ENCODE measurements around the gene VARS1. TPM values are rescaled to one million over a fixed set of nuclear protein-coding genes. Genes with fewer than 3 reads are reported as not detected.
A peak's percentile ranks its signal among the peaks of the same experiment; 100 is the strongest.
"Not testable (repeated sequence)": the region's sequence is repeated elsewhere in the genome, so short reads cannot be mapped to it uniquely, and the experiment has no call there.

The VARS1 gene
- total RNA-seq, 1 experiment from 2014 or later, result 132 TPM

GRCh38 chr6:31827286-31828079 lies 31.9 kb upstream of the VARS1 start, which contains the start of gene HSPA1B:
HSPA1B (plus strand) TSS chr6:31827738; CDS start chr6:31827951, 213 bp downstream.
- intact Hi-C loops (cut with micrococcal nuclease; ENCODE audit: unreplicated experiment), result loop anchor here (1.0 to 5.0 kb wide), 4 partner anchors 21 to 160 kb away; partner anchors contain the start of genes CLIC1, CSNK2B, LSM2 and LY6G5B
- H3K27me3 Mint-ChIP-seq (ENCODE audit: insufficient read depth, unreplicated experiment), result no peaks in the 10 kb centered on the region
- H3K9me3 Mint-ChIP-seq (ENCODE audit: unreplicated experiment), result no peaks in the 10 kb centered on the region
- H3K4me1 Mint-ChIP-seq (ENCODE audit: low read depth, unreplicated experiment), result peaks cover 10% of the 10 kb centered on the region
- no peaks in the 10 kb centered on the region for H3K36me3 ChIP-seq (ENCODE audit: control insufficient read depth, insufficient read depth, low read length)
- POLR2A ChIA-PET, result interaction anchor here (0.6 to 3.4 kb wide), 33 partner anchors 10 to 1565 kb away, joined by 3 to 79 read pairs (median 4); partner anchors contain the start of genes ABHD16A, APOM, BAG6 and CFB
- TF ChIP-seq CTCF (IDR thresholded peaks at IDR 0.05; ENCODE audit: insufficient read depth in 1 of 2, low read depth in 1 of 2, low read length in 1 of 2, severe bottlenecking in 1 of 2, unreplicated experiment in 1 of 2), result no peak
- peak within 1 kb of the TSS; percentile 96 for H3K4me3 Mint-ChIP-seq (ENCODE audit: unreplicated experiment)
- no TSS peak for BruUV-seq (replicated peaks)
- peaks cover 37% of the 10 kb centered on the region for H3K36me3 Mint-ChIP-seq (ENCODE audit: insufficient read depth, unreplicated experiment)
- peak within 1 kb of the TSS; percentile 71 for H3K4me3 ChIP-seq (ENCODE audit: low read depth, low read length)
- CTCF ChIA-PET, result interaction anchor here (0.7 to 1.2 kb wide), 6 partner anchors 13 to 146 kb away, joined by 3 to 9 read pairs (median 4); partner anchors contain the start of genes LSM2 and LY6G5C
- peaks cover 39% of the 10 kb centered on the region for H3K4me1 ChIP-seq
- H3K27ac Mint-ChIP-seq (ENCODE audit: unreplicated experiment), result peak within 1 kb of the TSS; percentile 99
- no peaks in the 10 kb centered on the region for H3K27me3 ChIP-seq (replicated peaks; ENCODE audit: control insufficient read depth, insufficient read depth, low read length)
- DNase-seq, result peak; percentile 98 to 100
- H3K9me3 ChIP-seq, result no peaks in the 10 kb centered on the region

- Mint-ChIP-seq H3K4me3 (ENCODE audit: unreplicated experiment) (peak overlapping the region; percentile 96), H3K27me3 (ENCODE audit: insufficient read depth, unreplicated experiment) (no peaks in the 10 kb centered on the region), H3K9me3 (ENCODE audit: unreplicated experiment) (no peaks in the 10 kb centered on the region), H3K36me3 (ENCODE audit: insufficient read depth, unreplicated experiment) (peaks cover 43% of the 10 kb centered on the region), H3K4me1 (ENCODE audit: low read depth, unreplicated experiment) (peaks cover 10% of the 10 kb centered on the region), H3K27ac (ENCODE audit: unreplicated experiment) (peak overlapping the region; percentile 99)
- no peaks in the 10 kb centered on the region for H3K27me3 ChIP-seq (replicated peaks; ENCODE audit: control insufficient read depth, insufficient read depth, low read length)
- BruUV-seq (replicated peaks), result TSS peak; percentile 87
- peaks cover 39% of the 10 kb centered on the region for H3K4me1 ChIP-seq
- no peaks in the 10 kb centered on the region for H3K9me3 ChIP-seq
- peak overlapping the region; percentile 25 for H3K4me3 ChIP-seq (ENCODE audit: low read depth, low read length)
- H3K36me3 ChIP-seq (ENCODE audit: control insufficient read depth, insufficient read depth, low read length), result no peaks in the 10 kb centered on the region
- ChIA-PET POLR2A (interaction anchor here (0.6 to 3.4 kb wide), 35 partner anchors 9 to 1565 kb away, joined by 3 to 79 read pairs (median 4); partner anchors contain the start of genes ABHD16A, APOM, BAG6 and CFB), CTCF (interaction anchor here (0.7 to 1.2 kb wide), 6 partner anchors 12 to 146 kb away, joined by 3 to 9 read pairs (median 4); partner anchors contain the start of genes LSM2 and LY6G5C)
- DNase-seq, result peak in 1 of 2 experiments; percentile 76
- intact Hi-C loops (cut with micrococcal nuclease; ENCODE audit: unreplicated experiment), result loop anchor here (1.0 to 5.0 kb wide), 4 partner anchors 21 to 160 kb away; partner anchors contain the start of genes CLIC1, CSNK2B, LSM2 and LY6G5B
- no peak for TF ChIP-seq CTCF (IDR thresholded peaks at IDR 0.05; ENCODE audit: insufficient read depth in 1 of 2, low read depth in 1 of 2, low read length in 1 of 2, severe bottlenecking in 1 of 2, unreplicated experiment in 1 of 2)
Observed at GRCh38 chr6:31826793-31827285, 31.3 kb upstream of the VARS1 start.

GRCh38 chr6:31825553-31825952 lies 30.0 kb upstream of the VARS1 start:
- Mint-ChIP-seq H3K4me3 (ENCODE audit: unreplicated experiment) (peak overlapping the region; percentile 96), H3K27ac (ENCODE audit: unreplicated experiment) (peak overlapping the region; percentile 92), H3K36me3 (ENCODE audit: insufficient read depth, unreplicated experiment) (peaks cover 39% of the 10 kb centered on the region), H3K4me1 (ENCODE audit: low read depth, unreplicated experiment) (peaks cover 10% of the 10 kb centered on the region), H3K27me3 (ENCODE audit: insufficient read depth, unreplicated experiment) (no peaks in the 10 kb centered on the region), H3K9me3 (ENCODE audit: unreplicated experiment) (no peaks in the 10 kb centered on the region)
- Histone ChIP-seq H3K4me1 (peaks cover 39% of the 10 kb centered on the region), H3K27me3 (replicated peaks; ENCODE audit: control insufficient read depth, insufficient read depth, low read length) (no peaks in the 10 kb centered on the region), H3K9me3 (no peaks in the 10 kb centered on the region), H3K36me3 (ENCODE audit: control insufficient read depth, insufficient read depth, low read length) (no peaks in the 10 kb centered on the region), H3K4me3 (ENCODE audit: low read depth, low read length) (no peak overlapping the region)
- no peak for DNase-seq
- ChIA-PET POLR2A (interaction anchor here (1.3 to 3.4 kb wide), 2 partner anchors 11 to 19 kb away, joined by 3 to 79 read pairs; partner anchors contain the start of genes HSPA1A, HSPA1L and LSM2), CTCF (interaction anchor here (0.8 kb wide), 1 partner anchor 11 kb away, joined by 3 read pairs; no protein-coding TSS in a partner anchor)
- no peak for TF ChIP-seq CTCF (IDR thresholded peaks at IDR 0.05; ENCODE audit: insufficient read depth in 1 of 2, low read depth in 1 of 2, low read length in 1 of 2, severe bottlenecking in 1 of 2, unreplicated experiment in 1 of 2)
- BruUV-seq (replicated peaks), result no TSS peak
- intact Hi-C loops (cut with micrococcal nuclease; ENCODE audit: unreplicated experiment), result loop anchor here (5.0 kb wide), 1 partner anchor 158 kb away; the partner anchor contains the start of genes CSNK2B and LY6G5B

GRCh38 chr6:31823592-31824196 lies 28.1 kb upstream of the VARS1 start:
- BruUV-seq (replicated peaks); H3K27me3 ChIP-seq (replicated peaks; ENCODE audit: control insufficient read depth, insufficient read depth, low read length); DNase-seq: not testable (repeated sequence)

More at GRCh38 chr6:31823592-31824196, 28.1 kb upstream of the VARS1 start:
- peaks cover 10% of the 10 kb centered on the region for H3K4me1 Mint-ChIP-seq (ENCODE audit: low read depth, unreplicated experiment)
- H3K36me3 ChIP-seq (ENCODE audit: control insufficient read depth, insufficient read depth, low read length); H3K9me3 ChIP-seq; POLR2A ChIA-PET; H3K9me3 Mint-ChIP-seq (ENCODE audit: unreplicated experiment); H3K27me3 Mint-ChIP-seq (ENCODE audit: insufficient read depth, unreplicated experiment); intact Hi-C loops (cut with micrococcal nuclease; ENCODE audit: unreplicated experiment); H3K4me3 ChIP-seq (ENCODE audit: low read depth, low read length): not testable (repeated sequence)
- CTCF ChIA-PET, result interaction anchor here (0.6 kb wide), 1 partner anchor 15 kb away, joined by 4 read pairs; no protein-coding TSS in a partner anchor
- H3K27ac Mint-ChIP-seq (ENCODE audit: unreplicated experiment), result peak overlapping the region; percentile 53
- H3K4me1 ChIP-seq, result peaks cover 52% of the 10 kb centered on the region
- peaks cover 36% of the 10 kb centered on the region for H3K36me3 Mint-ChIP-seq (ENCODE audit: insufficient read depth, unreplicated experiment)
- H3K4me3 Mint-ChIP-seq (ENCODE audit: unreplicated experiment), result peak overlapping the region; percentile 42

All from Caco-2 (cell line).